ENCODE measurements around the gene PCDH12. TPM values are rescaled to one million over a fixed set of nuclear protein-coding genes. Genes with fewer than 3 reads are reported as not detected.

PCDH12 gene
- total and polyA plus RNA-seq, 2 of the 8 experiments (the other 6 are each of a cell fraction or from before 2014, with no cell fraction given): 0.06 to 0.17 TPM

GRCh38 chr5:141966275-141966962 lies 8.4 kb upstream of the PCDH12 start:
- H3K56ac ChIP-seq (replicated peaks; ENCODE audit: insufficient read length, low read depth, low read length): no peak overlapping the region
- H2AK5ac ChIP-seq (ENCODE audit: low read depth, low read length): no peak overlapping the region
- no peak overlapping the region for H4K91ac ChIP-seq (replicated peaks; ENCODE audit: insufficient read length, low read length)
- H3K36me3 ChIP-seq (ENCODE audit: control insufficient read depth in 2 of 4, insufficient read depth in 4 of 4, low read length in 3 of 4): no peaks in the 10 kb centered on the region
- H3K4me2 ChIP-seq (ENCODE audit: insufficient read depth in 1 of 2, low read depth in 2 of 2, low read length in 2 of 2): no peak overlapping the region
- H4K8ac ChIP-seq (ENCODE audit: extremely low read depth, insufficient read depth, low read length): no peak overlapping the region
- ChIA-PET POLR2A (ENCODE audit: partially characterized antibody) (no interaction called here), CTCF (ENCODE audit: partially characterized antibody) (interaction anchor here (1.1 to 4.7 kb wide), 3 partner anchors 10 to 274 kb away, joined by 3 to 28 read pairs (median 4); no protein-coding TSS in a partner anchor)
- no peak overlapping the region for H3K23ac ChIP-seq (ENCODE audit: insufficient read length)
- no peak overlapping the region for H4K5ac ChIP-seq (ENCODE audit: insufficient read length, low read depth, low read length)
- no peaks in the 10 kb centered on the region for H3K79me1 ChIP-seq (ENCODE audit: low read depth, low read length)
- no peak overlapping the region for H3K27ac ChIP-seq (ENCODE audit: low read depth, low read length)
- no peaks in the 10 kb centered on the region for H3K9me3 ChIP-seq (ENCODE audit: insufficient read depth in 2 of 2, low read depth in 1 of 2, low read length in 1 of 2)
- H3K4ac ChIP-seq (replicated peaks; ENCODE audit: insufficient read length, low read depth, low read length): no peak overlapping the region
- no peak overlapping the region for H2BK120ac ChIP-seq (replicated peaks; ENCODE audit: low read depth, low read length)
- no peak overlapping the region for H3K4me3 ChIP-seq (ENCODE audit: extremely low read depth in 1 of 4, insufficient read depth in 2 of 4, low read depth in 3 of 4, low read length in 4 of 4)
- H3K14ac ChIP-seq (ENCODE audit: insufficient read length): no peak overlapping the region
- TF ChIP-seq BRCA1 (IDR thresholded peaks at IDR 0.05; ENCODE audit: low read depth, low read length): no peak
- no peak for TF ChIP-seq TCF12 (IDR thresholded peaks at IDR 0.05; ENCODE audit: low read depth, low read length)
- TF ChIP-seq EP300 (IDR thresholded peaks at IDR 0.05; ENCODE audit: borderline replicate concordance in 1 of 2, low read depth in 2 of 2, low read length in 2 of 2): no peak
- TF ChIP-seq POU5F1 (IDR thresholded peaks at IDR 0.05; ENCODE audit: low read depth, low read length): no peak
- no peak overlapping the region for H2BK15ac ChIP-seq (ENCODE audit: low read length)
- no peak overlapping the region for H2AFZ ChIP-seq (ENCODE audit: low read length)
- no peak overlapping the region for H2BK5ac ChIP-seq (ENCODE audit: low read depth, low read length)
- WGBS, 2 experiments (ENCODE audit: extremely low coverage in 1 of 2, insufficient coverage in 1 of 2, insufficient read length in 1 of 2, insufficient replicate concordance in 2 of 2, low coverage in 1 of 2, low lambda C conversion rate in 2 of 2, missing lambda C conversion rate in 1 of 2): 85% methylated on average over 4 of the region's 4 CpGs; no CpG with 5 or more reads in 1 of the 2 experiments
- H3K23me2 ChIP-seq (ENCODE audit: low read depth, low read length): peaks cover 6% of the 10 kb centered on the region
- H2BK20ac ChIP-seq (ENCODE audit: low read length): no peak overlapping the region
- FAIRE-seq (no peak), DNase-seq (ENCODE audit: low read depth in 1 of 2, low spot score in 2 of 2) (no peak)
- no peak overlapping the region for H2BK12ac ChIP-seq (ENCODE audit: low read depth, low read length)
- H3K27me3 ChIP-seq (replicated peaks in 1 of 4; ENCODE audit: control insufficient read depth in 3 of 4, extremely low read depth in 1 of 4, insufficient read depth in 3 of 4, low read length in 3 of 4): no peaks in the 10 kb centered on the region
- H3K18ac ChIP-seq (ENCODE audit: extremely low read depth, low read length): no peak overlapping the region
- peaks cover 0 to 6% (median 3%) of the 10 kb centered on the region in 4 experiments; a peak in 3 of 7 replicates for H3K4me1 ChIP-seq (replicated peaks in 1 of 4; ENCODE audit: control insufficient read depth in 3 of 4, insufficient read depth in 4 of 4, low read length in 3 of 4)
- no peaks in the 10 kb centered on the region for H3K79me2 ChIP-seq (ENCODE audit: control insufficient read depth in 1 of 2, insufficient read depth in 2 of 2, low read length in 2 of 2)
- H3K9ac ChIP-seq (replicated peaks in 1 of 4; ENCODE audit: extremely low read depth in 1 of 4, low read depth in 3 of 4, low read length in 3 of 4): no peak overlapping the region
- no peaks in the 10 kb centered on the region for H4K20me1 ChIP-seq (replicated peaks in 1 of 2; ENCODE audit: control insufficient read depth in 1 of 2, insufficient read depth in 2 of 2, low read length in 2 of 2)
